OCI-M1 (cell line): ENCODE data around the gene FASLG.
"Not testable (repeated sequence)": the region's sequence is repeated elsewhere in the genome, so short reads cannot be mapped to it uniquely, and the experiment has no call there.

Experiments
- DNase-seq: peaks from one replicate; lab custom pipeline; 2025; lab: John Stamatoyannopoulos, UW

Gene FASLG

DNA sequence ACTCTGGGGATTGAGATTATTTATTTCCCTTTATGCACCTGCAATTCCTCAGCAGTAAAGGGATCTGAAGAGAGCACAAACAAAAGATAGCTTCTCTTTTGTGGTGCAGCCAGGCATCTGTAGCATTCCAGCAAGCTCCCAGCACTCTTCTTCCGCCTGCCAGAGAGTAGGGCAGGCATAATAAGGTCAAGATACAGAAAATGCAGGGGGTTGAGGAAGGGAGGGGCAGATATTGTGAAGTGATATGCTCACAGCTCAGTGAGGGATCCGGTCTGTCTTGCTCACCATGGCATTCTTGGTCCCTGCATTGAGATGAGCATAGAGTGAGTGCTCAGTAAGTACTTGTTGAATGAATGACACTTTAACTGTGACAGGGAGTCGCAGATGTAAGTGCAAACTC, 23.9 kb downstream of the FASLG start:
- DNase-seq = no peak

DNA sequence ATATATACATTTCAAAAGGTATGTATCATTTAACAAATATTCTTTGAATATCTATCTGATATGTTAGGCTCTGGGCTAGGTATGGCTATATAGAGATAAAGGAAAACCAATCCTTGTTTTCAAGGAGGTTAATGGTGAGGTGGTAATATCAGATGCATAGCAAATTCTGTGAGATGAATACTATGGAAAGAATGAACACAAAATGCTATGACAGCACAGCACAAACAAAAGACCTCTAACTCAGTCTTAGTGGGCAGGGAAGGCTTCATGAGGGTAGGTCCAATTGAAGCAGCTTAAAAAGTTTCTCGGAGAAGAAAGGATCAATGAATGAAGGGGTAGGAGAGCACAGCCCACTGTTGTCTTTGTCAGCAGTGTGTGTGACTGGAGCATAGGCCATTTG, 27.2 kb downstream of the FASLG start:
- no peak for DNase-seq

- not testable (repeated sequence) for DNase-seq
Measured at GRCh38 chr1:172688428-172689085, 29.7 kb downstream of the FASLG start.

DNA sequence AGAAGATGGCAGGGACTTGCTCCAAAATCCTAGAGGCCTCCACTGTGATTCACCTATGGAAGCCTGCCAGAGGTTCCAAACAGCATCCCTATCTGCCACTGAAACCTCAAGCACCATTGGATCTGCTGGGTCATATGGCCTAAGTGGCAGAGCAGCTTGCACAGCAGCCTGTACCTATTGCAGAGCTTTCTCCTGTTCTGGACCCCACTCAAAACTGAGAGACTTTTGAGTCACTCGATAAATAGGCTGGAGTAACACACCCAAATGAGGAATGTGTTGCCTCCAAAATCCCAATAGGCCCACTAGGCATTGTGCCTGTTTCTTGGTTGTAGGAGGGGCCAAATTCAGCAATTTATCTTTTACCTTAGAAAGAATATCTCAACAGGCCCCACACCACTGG, 32.0 kb downstream of the FASLG start:
- DNase-seq = not testable (repeated sequence)

DNA sequence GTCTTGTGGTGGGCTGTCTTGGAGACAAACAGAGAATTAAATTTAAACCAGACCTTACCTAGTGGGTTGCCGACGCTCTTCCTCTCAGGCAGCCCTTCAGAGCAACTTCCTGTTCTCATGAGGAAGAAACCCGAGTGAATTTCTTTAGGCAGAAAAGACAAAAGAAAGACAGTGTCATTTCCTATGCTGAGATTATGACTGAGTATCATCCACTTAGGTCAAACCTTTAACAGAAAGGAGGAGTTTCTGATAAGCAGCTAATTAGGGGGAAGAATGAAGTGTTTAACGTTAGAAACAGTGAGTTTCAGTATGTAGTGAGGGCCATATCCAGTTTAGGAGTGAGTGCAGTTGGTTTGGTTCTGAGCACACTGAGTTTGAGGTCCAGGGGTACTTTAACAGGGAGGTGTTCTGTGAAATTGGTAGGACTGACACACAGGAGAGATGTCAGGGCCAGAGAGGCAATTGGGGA, 38.7 kb downstream of the FASLG start:
- DNase-seq = peak; percentile 19

DNA sequence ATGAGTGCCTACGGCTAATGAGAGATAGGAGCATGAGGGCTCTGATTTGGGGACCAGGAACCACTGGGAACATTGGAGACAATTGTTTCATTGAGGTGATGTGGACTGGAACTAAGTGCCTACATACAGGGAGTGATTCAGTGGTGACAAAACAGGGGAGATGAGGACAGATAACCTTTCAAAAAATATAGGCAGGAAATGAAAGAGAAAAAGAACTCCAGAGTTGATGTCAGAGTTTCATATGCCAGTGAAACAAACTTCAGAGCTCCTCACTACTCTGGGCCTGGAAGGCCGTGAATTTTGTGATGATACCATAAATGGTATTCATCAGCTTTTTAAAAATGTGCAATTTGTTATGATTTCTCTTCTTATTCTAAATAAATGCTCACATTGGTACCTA, 39.3 kb downstream of the FASLG start:
- no peak for DNase-seq

DNA sequence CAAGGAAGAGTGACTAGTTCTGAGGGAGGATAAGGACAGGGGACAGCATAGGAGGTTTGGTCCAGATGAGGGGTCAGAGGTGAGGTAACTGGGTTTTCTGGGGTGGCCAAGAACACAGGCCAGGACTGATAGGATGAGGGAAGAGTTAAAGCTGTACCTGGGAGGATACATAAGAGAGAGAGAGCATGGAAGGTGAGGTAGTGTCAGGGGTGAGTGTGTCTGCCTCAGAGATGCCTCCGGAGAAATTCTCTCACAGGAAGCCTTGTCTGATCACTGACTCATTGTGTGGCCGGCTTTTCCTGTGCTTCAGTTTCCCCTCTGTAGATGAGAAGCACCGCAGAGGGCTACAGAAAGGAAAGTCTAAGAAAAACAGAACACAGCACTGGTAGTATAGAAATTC, 40.2 kb downstream of the FASLG start:
- no peak for DNase-seq

GRCh38 chr1:172699695-172700227, 40.9 kb downstream of the FASLG start:
- DNase-seq = no peak

DNA sequence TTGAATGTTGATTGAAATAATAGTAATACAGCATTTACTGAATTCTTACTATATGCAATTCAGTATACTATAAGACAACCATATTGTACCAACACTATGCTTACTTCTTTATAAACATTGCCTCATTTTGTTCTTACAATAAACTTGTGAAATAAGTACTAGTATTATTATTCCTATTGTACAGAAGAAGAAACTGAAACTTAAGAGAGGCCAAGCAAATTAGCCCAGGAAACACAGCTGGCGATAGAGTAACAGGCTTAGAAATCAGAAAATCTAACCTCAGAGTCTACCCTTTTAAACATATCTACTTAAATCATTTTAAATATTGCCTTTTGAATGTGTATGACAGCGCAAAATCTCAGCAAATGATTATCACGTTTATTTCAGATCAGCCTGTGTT, 41.7 kb downstream of the FASLG start:
- DNase-seq = no peak

- no peak for DNase-seq
Measured at GRCh38 chr1:172704001-172704400, 45.1 kb downstream of the FASLG start.

DNA sequence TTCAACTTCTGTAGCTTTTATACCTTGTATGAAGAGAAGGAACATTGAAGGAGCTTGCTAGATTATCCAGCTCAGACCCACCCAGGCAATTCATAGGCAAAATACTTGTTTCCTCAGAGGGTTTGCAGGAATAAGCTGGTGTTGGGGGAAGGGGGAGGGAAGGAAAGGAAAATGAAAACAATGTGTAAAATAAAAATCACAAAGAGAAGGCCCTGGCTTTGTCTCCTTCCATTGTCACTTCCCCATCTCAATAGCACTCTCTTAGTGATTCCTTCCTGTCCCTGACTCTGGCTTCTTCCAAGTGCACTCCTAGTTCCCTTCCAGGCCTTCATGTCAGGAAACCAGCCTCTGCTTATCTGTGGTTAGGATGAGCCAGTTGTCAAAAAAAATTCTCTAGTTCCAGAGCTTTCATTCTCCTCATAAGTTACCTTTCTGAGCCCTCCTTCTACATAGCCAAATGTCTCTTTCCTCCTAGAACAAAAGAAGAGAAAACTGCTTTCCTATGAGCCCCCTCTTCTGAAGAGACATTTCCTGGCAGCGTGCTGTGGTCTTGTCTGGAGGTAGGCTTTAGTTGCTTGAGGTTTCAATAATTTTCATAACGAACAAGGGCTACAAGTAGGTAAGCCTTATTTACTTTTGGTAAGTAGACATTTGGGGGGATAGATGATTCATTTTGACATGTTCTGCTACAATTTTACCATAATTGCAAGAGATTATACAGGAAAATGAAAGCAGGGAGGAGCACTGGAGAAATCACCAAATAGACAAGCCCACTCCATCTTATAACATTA, 45.7 kb downstream of the FASLG start:
- no peak for DNase-seq

- DNase-seq = no peak
Measured at GRCh38 chr1:172708452-172708851, 49.5 kb downstream of the FASLG start.

DNA sequence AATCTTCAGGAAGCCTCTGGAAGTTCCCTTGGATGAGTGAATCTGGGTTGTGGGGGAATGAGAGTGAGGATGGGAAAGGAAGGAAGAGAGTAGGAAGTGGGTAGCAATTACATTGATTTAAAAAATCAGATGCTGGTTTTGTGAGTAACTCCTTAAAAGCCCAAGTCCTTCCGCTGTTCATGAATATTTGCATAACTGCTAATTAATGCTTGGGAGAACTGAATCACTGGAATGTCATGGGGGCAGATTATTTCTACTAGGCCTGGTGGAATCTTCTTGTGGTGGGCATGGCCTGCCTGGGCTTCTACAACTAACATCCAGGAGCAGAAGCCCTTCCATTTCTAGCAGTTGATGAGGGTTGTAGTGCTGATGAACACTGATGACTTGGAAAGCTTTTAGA, 52.7 kb downstream of the FASLG start:
- DNase-seq = no peak

GRCh38 chr1:172713466-172713865, 54.6 kb downstream of the FASLG start:
- no peak for DNase-seq
